HG03064 (cell line): Measurements from ENCODE around the gene OGFOD2.
"Not testable (repeated sequence)": the region's sequence is repeated elsewhere in the genome, so short reads cannot be mapped to it uniquely, and the experiment has no call there.

Experiments
- ATAC-seq: cut with Tn5 transposase; IDR thresholded peaks from one replicate; pipeline ENCODE4 v1.9.1; 2021; ENCODE audit warnings: low read depth; ENCODE audit not compliant: unreplicated experiment

The OGFOD2 gene

GRCh38 chr12:122974892-122975789 lies at the start of gene OGFOD2:
Gene OGFOD2 (plus strand): TSS chr12:122975244. CDS start chr12:122975252, 8 bp downstream.
- ATAC-seq, result peak; percentile 64

GRCh38 chr12:122927756-122928403 lies 47.2 kb upstream of the OGFOD2 start:
- no peak for ATAC-seq

- no peak for ATAC-seq
These were observed 46.5 kb upstream of the OGFOD2 start for GRCh38 chr12:122928404-122929147.

- ATAC-seq, result no peak
These were observed 45.9 kb upstream of the OGFOD2 start for GRCh38 chr12:122929148-122929538.

- no peak for ATAC-seq
These were observed 45.2 kb upstream of the OGFOD2 start for GRCh38 chr12:122929812-122930211.

GRCh38 chr12:122932207-122932606 lies 42.8 kb upstream of the OGFOD2 start:
- ATAC-seq, result no peak

GRCh38 chr12:122934722-122935121 lies 40.3 kb upstream of the OGFOD2 start:
- ATAC-seq, result no peak

- no peak for ATAC-seq
These were observed 39.7 kb upstream of the OGFOD2 start for GRCh38 chr12:122935318-122935717.

GRCh38 chr12:122937622-122938091 lies 37.4 kb upstream of the OGFOD2 start:
- no peak for ATAC-seq

- no peak for ATAC-seq
These were observed 35.9 kb upstream of the OGFOD2 start for GRCh38 chr12:122939125-122939524.

- ATAC-seq, result not testable (repeated sequence)
These were observed 33.7 kb upstream of the OGFOD2 start for GRCh38 chr12:122941351-122941750.

- ATAC-seq, result no peak
These were observed 32.4 kb upstream of the OGFOD2 start for GRCh38 chr12:122942637-122943036.

GRCh38 chr12:122943196-122943595 lies 31.8 kb upstream of the OGFOD2 start:
- no peak for ATAC-seq

- no peak for ATAC-seq
These were observed 30.1 kb upstream of the OGFOD2 start for GRCh38 chr12:122944605-122945592.

GRCh38 chr12:122946690-122947341 lies 28.2 kb upstream of the OGFOD2 start:
- no peak for ATAC-seq

GRCh38 chr12:122947352-122947792 lies 27.7 kb upstream of the OGFOD2 start:
- no peak for ATAC-seq

- ATAC-seq, result no peak
These were observed 26.4 kb upstream of the OGFOD2 start for GRCh38 chr12:122948605-122949004.

GRCh38 chr12:122949405-122949804 lies 25.6 kb upstream of the OGFOD2 start:
- no peak for ATAC-seq
